ENCODE data around the gene RAD23B.

The RAD23B gene

GRCh38 chr9:107336718-107337360, 53.8 kb downstream of the RAD23B start:
- DNase-seq (ENCODE audit: low spot score): no peak

GRCh38 chr9:107337676-107338590, 54.9 kb downstream of the RAD23B start:
- DNase-seq (ENCODE audit: low spot score): no peak

- DNase-seq (ENCODE audit: low spot score): no peak
These were observed 56.0 kb downstream of the RAD23B start for GRCh38 chr9:107338911-107339659.

DNA sequence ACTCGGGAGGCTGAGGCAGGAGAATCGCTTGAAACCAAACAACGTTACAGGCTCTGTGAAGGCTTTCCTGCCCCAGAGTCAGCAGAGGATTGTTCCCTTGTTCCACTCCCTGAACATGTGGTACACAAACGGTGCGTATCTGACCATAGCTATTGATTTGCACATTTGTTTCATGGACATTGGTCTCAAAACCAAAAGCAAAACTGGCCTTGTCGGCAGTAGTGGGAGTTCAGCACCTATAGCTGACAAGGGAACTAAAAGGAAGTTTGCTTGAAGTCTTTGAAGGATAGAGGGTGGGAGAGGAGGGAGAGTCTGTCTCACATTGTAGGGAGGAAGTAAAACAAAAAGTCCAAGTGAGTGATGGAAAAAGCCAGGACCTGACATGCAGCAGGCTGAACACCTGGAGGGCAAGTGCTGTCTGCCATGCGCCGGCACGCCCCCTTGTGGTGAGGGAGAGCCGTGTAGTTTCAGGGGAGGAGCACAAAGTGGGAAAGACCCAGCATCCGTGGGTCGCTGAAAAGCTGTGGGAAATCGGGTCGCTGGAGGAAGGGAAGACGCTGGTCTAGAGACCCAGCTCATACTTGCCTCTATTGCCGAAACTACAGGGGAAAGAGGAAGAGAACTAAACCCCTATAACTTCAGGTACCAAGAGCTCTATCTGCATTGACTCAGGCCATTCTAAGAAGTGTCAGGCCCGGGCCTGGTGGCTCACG, 58.0 kb downstream of the RAD23B start:
- peak; percentile 81 for DNase-seq (ENCODE audit: low spot score)

GRCh38 chr9:107342476-107343161, 59.5 kb downstream of the RAD23B start:
- DNase-seq (ENCODE audit: low spot score): no peak

DNA sequence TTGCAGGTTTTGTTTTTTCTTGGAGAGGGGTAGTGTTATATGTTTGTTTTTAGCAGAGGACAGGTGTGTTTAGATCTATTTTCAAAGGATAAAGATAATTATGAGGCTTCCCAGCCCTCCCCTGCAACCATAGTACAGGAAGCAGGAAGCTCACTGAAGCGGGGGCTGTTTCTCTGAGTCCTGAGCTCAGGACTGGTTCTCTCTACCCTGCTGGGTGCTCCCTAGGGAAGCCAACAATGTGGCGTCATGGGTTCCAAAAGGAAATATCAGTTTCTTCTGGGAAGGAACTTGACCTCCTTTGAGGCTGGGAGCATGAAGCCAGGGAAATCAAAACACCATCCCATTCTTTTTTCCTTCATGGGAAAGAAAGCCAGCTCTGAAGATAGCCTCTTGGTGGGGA, 62.2 kb downstream of the RAD23B start:
- no peak for DNase-seq (ENCODE audit: low spot score)

GRCh38 chr9:107348836-107349235, 65.8 kb downstream of the RAD23B start:
- no peak for DNase-seq (ENCODE audit: low spot score)

DNA sequence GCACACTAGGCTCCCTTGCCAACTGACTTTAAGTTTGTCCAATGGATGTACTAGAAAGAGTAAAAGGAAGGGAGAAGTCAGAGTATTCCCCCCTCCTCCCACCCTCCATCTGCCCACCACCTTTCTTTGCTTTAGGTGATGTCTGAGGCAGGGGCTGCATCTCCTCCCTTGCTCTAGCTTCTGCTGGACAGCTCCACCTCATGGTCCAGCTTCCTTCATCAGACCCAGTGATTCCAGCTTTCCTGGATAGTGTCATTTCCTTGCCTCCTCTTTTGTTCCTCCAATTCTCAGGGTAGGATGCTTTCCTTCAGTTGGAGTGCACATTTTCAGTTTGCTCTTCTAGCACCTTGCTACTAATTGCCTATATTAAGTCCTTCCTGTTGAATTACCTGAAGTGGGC, 67.4 kb downstream of the RAD23B start:
- DNase-seq (ENCODE audit: low spot score): no peak

GRCh38 chr9:107351382-107352045, 68.4 kb downstream of the RAD23B start:
- DNase-seq (ENCODE audit: low spot score): no peak

DNA sequence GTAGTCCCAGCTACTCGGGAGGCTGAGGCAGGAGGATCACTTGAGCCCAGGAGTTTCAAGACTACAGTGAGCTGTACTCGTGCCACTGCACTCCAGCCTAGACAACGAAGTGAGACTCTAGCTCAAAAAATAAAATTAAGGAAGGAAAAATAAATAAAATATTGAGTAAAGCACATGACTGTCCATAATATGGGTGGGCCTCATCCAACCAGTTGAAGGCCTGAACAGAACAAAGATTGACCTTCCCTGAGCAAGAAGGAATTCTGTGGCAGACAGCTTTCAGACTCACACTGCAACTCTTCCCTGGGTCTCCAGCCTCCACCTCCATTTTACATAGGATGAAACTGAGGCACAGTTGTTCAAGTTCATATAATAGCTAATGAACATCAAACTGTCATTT, 72.3 kb downstream of the RAD23B start:
- DNase-seq (ENCODE audit: low spot score): no peak

- no peak for DNase-seq (ENCODE audit: low spot score)
These were observed 75.9 kb downstream of the RAD23B start for GRCh38 chr9:107358986-107359385.

DNA sequence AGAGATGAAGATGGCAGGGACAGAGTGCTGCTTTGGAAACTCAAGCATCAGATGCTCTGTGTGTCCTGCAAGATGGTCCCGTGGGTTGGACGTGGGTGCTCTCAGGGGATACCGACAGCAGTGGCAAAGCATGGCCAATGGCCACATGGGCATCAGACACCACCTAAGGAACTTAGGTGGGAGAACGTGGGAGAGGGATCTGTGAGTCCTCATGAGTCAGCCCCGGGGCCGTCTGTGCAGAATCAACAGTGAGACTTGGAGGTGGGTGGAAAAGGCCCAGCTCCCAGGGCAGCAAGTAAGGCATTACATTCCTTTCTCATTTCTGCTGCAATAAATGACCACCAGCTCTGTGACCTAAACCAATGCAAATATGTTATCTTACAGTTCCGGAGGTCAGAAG, 77.0 kb downstream of the RAD23B start:
- no peak for DNase-seq (ENCODE audit: low spot score)

DNA sequence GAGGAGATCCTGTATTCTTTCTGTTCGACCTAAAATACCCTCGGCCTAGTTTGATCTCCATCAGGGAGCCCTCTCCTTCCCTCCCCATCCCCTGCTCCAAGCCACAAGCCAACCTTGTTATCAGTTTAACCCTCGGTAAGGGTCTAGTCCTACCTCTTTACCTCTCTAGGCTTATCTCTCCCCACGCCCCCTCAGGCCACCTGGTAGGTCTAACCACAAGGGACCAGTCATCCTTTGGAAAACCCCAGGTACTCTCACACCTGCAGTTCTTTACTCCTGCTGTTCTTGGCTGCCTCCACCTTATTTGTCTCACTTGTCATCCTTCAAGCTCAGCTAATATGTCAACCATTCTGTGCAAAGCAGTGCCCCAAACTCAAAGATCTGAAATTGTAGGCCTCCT, 78.7 kb downstream of the RAD23B start:
- DNase-seq (ENCODE audit: low spot score): no peak

DNA sequence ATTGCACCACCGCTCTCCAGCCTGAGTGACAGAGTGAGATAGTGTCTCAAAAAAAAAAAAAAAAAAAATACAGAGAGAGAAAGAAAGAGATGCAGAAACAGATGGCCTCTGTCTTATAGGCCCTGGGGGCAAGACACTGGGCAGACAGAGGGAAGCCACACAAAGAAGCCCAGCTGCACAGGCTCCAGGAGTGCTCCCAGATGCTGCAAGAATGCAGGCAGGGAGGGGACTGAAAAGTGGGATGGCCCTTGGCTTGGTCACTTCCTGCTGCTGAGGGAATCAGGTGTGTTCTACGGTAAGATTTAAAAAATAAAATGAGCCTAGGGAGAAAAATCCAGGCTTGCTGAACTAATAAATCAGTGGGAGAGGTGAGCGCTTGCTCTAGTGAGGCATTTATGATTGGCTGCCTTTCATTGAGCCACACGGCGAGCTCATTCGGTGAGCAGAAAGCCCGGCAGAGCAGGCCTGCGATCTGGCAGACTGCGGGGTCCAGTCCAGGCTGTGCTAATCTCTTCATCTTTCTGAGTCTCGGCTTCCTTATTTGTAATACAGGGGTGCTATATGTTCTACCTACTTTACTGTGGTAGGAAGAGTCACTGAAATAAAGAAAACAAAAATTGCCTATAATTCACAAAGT, 80.6 kb downstream of the RAD23B start:
- DNase-seq (ENCODE audit: low spot score): peak; percentile 92

DNA sequence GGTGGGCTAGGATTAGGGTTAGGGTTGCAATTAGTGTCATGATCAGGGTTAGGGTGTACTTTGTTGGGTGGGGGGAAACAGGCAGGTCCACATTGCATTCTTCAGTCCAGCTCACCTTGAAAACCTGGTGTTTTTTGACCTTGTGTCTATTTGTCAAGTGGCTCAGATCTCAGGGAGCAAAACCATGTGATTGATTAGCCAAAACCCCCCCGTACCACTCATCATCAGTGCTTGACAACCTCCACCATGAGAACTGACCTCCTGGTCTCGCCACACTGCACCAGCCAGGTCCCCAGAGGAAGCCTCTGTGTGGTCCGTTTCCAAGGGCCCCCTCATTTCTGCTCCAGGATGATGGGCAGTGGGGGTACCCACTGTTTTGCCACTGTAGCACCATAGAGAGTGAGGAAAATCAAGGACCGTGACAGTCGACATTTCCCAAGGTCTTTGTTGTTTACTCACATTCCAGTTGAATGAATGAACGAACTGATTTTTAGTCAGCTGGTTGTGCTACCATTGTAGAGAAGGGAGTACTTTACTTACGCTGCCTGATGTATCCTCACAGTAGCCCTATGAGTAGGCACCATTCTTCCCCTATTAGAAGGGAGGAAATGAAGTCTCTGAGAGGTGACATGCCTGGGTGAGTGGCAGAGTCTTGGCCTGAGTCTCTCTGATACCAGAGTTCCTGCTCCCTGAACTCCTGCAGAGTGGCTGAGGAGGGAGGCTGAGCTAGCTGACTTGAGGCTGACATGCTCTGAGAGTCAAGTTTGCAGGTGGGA, 84.8 kb downstream of the RAD23B start:
- no peak for DNase-seq (ENCODE audit: low spot score)

GRCh38 chr9:107368696-107369095, 85.6 kb downstream of the RAD23B start:
- DNase-seq (ENCODE audit: low spot score): no peak

GRCh38 chr9:107373809-107374208, 90.7 kb downstream of the RAD23B start:
- no peak for DNase-seq (ENCODE audit: low spot score)

DNA sequence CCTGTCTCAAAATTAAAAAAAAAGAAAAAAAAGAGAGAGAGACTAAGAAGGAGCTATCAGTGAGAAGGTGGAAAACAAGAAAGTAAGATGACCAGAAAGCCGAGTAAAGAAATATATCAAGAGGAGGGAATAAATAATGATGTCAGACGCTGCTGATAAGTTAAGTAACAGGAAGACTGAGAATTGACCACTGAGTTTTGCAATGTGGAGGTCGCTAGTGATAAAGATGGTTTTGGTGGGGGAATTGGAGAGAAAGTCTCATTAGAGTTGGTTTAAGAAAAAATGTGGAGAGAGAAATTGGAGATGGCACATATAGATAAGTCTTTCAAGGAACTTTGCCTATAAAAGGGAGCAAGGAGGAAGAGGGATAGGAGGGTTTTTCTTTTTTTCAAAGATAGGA, 91.9 kb downstream of the RAD23B start:
- DNase-seq (ENCODE audit: low spot score): no peak

GRCh38 chr9:107375651-107376369, 92.7 kb downstream of the RAD23B start:
- DNase-seq (ENCODE audit: low spot score): peak; percentile 98
